Measurements from ENCODE around the gene SPNS3. TPM values are rescaled to one million over a fixed set of nuclear protein-coding genes. Genes with fewer than 3 reads are reported as not detected.

Gene SPNS3
- polyA plus RNA-seq, 1 donor from 2014 or later: 0.94 TPM

DNA sequence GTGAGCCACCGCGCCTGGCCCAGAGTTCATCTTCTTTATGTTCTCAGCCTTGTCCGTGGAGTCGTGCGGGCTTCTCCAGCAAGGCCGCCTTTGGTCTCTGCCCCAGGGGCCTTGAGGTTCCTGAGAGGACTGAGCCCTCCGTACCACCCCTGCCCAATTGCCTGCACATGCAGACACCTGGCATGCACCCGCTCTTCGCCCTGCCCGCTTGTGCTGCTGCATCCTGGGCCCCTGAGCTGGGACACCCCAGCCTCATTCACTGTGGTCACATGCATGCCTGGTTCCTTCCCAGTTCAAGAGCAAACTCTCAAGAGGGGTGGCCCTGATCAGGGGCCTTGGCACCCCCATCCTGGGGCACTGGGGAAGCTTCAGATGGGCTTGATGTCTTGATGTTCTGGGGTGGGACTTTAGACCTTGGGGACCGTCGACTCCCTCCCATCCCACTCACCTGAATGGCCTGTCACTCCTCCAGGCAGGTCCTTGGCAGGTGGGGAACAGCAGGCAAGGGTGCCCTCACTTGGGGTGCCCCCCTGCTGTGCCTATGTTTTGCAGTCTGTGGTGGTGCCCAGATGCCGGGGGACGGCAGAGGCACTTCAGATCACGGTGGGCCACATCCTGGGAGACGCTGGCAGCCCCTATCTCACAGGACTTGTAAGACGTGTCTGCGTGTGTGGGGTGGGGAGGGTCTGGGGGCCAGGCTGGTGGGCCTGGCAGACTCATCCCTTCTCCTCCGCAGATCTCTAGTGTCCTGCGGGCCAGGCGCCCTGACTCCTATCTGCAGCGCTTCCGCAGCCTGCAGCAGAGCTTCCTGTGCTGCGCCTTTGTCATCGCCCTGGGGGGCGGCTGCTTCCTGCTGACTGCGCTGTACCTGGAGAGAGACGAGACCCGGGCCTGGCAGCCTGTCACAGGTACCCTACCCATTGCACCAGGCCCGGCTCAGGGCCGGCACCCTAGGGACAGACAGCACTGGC, 52.2 kb downstream of the SPNS3 start:
- Mint-ChIP-seq H3K27ac (peak overlapping the region in 2 of 3 donors; percentile 40 to 46), H3K36me3 (peaks cover 1% of the 10 kb centered on the region), H3K4me3 (peak overlapping the region; percentile 50 to 86 (median 79)), H3K9me3 (no peaks in the 10 kb centered on the region), H3K27me3 (peaks cover 5% of the 10 kb centered on the region), H3K4me1 (peaks cover 11 to 18% (median 15%) of the 10 kb centered on the region in 3 donors)

DNA sequence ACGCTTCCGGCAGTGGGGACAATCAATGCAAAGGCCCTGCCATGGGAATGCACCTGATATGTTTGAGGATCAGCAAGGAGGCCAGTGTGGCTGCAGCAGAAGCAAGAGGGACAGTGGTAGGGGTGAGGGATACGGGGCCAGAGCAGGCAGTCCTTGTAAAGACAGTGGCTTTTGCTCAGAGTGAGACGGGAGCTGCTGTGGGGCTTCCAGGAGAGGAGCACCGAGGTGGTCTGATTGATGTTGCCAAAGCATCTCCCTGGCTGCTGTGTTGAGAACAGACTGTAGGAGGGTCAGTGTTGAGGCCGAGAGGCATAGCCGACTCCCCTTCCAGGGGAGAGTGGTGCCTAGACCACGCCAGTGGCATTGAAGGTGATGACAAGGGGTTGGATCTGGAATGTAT, 53.6 kb downstream of the SPNS3 start:
- Mint-ChIP-seq H3K27ac (no peak overlapping the region), H3K36me3 (no peaks in the 10 kb centered on the region), H3K27me3 (peaks cover 5% of the 10 kb centered on the region), H3K4me1 (peaks cover 13 to 19% (median 15%) of the 10 kb centered on the region in 3 donors), H3K4me3 (no peak overlapping the region), H3K9me3 (no peaks in the 10 kb centered on the region)

DNA sequence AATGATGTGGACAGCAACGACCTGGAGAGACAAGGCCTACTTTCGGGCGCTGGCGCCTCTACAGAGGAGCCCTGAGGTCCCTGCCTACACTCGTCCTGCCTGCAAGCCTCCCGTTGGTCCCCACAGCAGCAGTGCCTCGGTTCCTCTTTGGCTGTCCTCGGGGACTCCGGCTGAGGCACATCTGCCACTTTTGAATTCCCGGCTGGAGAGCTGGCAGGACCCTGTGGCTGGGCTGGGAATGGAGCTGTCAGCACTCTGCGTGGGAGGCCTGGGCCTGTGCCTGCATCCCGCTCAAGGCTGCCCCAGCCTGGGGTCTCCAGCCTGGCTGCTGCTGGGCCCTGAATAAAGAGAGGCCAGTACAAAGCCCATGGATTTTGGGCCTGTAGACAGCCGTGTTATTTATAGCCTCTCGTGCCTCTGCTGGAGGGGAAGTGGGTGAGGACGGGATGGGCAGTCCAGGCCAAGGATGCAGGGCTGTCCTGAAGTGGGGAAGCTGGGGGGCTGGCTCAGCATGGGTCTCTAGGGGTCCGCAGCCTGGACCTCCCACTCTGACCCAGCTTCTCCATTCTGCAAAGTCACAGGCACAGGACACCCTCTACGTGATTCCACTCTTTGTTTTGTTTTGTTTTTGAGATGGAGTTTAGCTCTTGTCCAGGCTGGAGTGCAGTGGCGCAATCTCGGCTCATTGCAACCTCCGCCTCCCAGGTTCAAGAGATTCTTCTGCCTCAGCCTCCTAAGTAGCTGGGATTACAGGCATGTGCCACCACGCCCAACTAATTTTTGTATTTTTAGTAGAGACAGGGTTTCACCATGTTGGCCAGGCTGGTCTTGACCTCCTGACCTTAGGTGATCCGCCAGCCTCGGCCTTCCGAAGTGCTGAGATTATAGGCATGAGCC, 54.3 kb downstream of the SPNS3 start:
- no peak overlapping the region for H3K27ac Mint-ChIP-seq
- peaks cover 21 to 27% (median 22%) of the 10 kb centered on the region in 3 donors for H3K4me1 Mint-ChIP-seq
- no peaks in the 10 kb centered on the region for H3K36me3 Mint-ChIP-seq
- peaks cover 5% of the 10 kb centered on the region for H3K27me3 Mint-ChIP-seq
- H3K9me3 Mint-ChIP-seq: no peaks in the 10 kb centered on the region
- peak overlapping the region in 1 of 4 donors; percentile 62 for H3K4me3 Mint-ChIP-seq

DNA sequence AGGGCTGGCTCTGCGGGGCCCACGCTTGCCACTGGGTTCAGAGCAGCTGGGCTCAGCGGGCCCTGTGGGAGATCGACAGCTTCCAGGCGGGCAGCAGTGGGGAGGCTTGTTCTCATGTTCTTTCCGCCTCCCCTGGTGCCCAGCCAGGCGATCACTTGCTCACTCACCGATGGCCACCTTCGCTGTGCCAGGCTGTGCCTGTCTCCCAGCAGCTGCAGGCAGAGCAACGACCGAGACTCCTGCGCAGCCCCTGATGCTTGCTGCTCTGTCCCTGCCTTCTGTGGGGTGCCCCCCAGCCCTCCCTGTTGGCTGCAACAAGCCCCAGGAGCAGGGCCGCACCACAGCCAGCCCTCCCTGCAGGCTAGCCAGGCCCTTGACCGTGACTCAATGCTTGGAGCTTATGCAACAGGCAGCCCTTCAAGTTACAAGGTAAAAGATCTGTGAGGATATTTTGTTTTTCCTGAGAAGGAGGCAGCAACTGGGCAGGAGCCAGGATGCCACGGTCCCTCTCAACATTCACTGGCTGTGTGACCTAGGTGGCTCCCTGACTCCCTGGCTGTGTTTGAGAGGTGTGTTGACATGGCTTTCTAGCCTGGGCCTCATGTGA, 55.4 kb downstream of the SPNS3 start:
- H3K4me3 Mint-ChIP-seq: no peak overlapping the region
- peaks cover 5% of the 10 kb centered on the region for H3K27me3 Mint-ChIP-seq
- no peak overlapping the region for H3K27ac Mint-ChIP-seq
- no peaks in the 10 kb centered on the region for H3K36me3 Mint-ChIP-seq
- H3K4me1 Mint-ChIP-seq: peaks cover 23 to 25% (median 23%) of the 10 kb centered on the region in 3 donors
- no peaks in the 10 kb centered on the region for H3K9me3 Mint-ChIP-seq

DNA sequence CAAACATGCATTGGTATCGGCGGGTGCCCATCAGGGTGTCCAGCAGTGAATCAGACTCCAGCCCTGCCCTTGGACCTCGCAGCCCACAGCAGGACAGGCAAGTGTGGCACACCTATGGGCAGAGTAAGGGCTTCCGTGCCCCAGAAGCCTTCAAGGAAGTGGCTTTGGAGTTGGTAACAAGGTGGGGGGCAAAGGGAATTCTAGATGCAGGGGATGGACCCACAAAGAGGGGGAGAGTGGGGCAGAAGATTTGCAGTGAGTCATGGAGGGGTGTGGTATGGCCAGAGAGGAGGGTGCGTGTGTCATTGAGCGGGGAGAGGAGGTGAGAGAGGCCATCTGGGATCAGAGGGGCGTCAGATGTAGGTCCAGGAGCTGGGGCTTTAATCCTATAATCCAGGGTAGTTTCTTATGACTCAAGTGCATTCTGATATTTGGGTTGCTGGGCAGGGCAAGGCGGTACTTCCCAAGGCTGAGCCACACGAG, 56.4 kb downstream of the SPNS3 start:
- Mint-ChIP-seq H3K27me3 (peaks cover 5% of the 10 kb centered on the region), H3K36me3 (no peaks in the 10 kb centered on the region), H3K9me3 (no peaks in the 10 kb centered on the region), H3K4me3 (peak overlapping the region in 1 of 4 donors; percentile 78), H3K4me1 (peaks cover 19 to 25% (median 19%) of the 10 kb centered on the region in 3 donors), H3K27ac (peak overlapping the region in 1 of 3 donors; percentile 31)

DNA sequence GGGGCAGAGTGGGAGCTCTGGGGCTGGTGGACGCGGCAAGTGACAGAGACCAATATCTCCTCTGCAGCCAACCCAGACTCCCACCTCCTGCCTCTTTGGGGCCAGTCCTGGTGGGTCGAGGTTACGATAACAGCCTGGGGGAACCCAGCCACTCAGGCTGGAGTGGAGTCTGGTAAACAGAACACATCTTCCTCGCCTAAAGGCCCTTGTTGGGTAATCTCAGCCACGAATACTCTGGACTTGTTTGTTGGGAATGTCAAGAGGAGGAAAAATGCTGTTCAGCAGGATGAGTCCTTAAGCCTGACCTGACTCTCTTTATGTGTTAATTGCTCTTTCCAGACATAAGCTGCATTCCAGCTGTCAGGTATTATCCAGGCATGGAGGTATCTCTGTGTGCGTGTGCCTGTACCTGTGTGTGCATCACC, 56.9 kb downstream of the SPNS3 start:
- Mint-ChIP-seq H3K36me3 (no peaks in the 10 kb centered on the region), H3K27ac (no peak overlapping the region), H3K9me3 (no peaks in the 10 kb centered on the region), H3K4me3 (peak overlapping the region in 1 of 4 donors; percentile 78), H3K4me1 (peaks cover 19 to 25% (median 19%) of the 10 kb centered on the region in 3 donors), H3K27me3 (peaks cover 5% of the 10 kb centered on the region)

DNA sequence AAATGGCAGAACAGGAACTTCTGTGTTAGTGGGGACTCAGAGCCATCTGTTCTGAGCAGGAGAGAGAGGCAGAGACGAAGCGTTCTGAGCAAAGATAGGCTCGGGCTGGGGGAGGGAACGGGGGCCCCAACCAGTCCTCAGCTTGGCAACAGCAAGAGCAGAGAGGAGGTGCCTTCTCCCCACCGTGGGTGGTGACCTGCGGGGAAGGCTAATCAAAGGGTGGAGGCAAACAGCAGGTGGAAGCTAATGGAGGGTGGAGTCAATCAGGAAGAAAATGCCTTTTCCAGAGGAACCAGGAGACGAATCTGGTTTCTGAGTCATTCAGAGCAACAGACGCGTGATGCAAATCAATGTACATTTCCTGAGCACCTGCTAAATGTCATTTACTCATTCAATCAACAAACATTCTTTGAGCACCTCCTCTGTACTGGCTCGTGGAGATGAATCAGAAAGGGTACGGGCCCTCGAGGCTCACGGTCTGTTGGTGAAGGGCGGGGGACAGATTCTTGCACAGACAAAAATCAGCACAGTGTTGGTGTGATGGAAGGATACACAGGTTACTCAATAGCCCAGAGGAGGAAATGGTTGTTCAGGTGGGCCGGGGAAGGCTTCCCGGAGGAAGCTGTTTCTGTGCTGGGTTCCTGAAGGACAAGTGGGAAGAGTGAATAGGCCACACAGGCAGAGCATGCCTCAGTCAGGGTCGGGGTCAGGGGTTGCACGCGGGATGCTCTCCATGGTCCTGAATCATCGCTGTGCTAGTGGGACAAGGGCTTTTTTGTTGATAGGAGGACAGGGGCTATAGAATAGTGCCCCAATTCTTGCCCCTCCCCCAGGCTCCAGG, 59.2 kb downstream of the SPNS3 start:
- H3K9me3 Mint-ChIP-seq: no peaks in the 10 kb centered on the region
- peak overlapping the region in 2 of 4 donors; percentile 46 to 67 for H3K4me3 Mint-ChIP-seq
- peak overlapping the region in 1 of 3 donors; percentile 60 for H3K27ac Mint-ChIP-seq
- H3K4me1 Mint-ChIP-seq: peaks cover 21 to 26% (median 24%) of the 10 kb centered on the region in 3 donors
- peaks cover 7% of the 10 kb centered on the region for H3K27me3 Mint-ChIP-seq
- peaks cover 2% of the 10 kb centered on the region for H3K36me3 Mint-ChIP-seq

DNA sequence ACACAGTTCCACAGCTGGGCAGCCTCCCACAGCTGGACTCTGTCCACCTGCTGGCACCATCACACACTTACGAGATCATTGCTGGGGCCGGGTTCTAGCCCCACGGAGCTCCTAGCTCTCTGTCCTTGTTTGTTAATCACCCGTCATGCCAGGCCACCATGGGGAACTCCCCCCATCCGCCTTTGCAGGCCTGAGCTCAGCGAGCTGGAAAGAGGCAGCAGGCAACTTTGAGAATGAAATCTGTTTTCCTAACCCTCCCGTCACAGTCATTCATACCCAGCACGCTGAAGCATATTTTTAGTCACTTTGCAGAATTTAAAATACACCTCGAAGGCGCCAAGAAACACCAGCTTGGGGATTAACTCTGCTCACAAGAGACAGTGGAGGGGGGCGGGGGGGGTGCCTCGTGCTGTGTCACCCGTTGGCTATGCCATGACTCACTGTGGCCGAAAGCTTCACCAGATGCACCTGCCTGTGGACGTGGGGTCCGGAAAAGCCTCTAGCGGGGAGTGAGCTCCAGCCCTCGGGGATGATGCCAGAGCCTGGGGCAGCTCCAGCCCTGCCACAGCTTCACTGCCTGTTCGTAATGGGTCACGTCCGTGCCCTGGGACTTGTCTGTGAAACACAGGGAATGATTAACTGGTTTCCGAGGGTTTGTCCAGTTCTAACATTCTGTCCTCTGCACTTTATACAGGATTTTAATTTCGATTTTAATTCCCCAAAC, 63.5 kb downstream of the SPNS3 start:
- Mint-ChIP-seq H3K9me3 (no peaks in the 10 kb centered on the region), H3K27ac (peak overlapping the region in 1 of 3 donors; percentile 21), H3K4me3 (peak overlapping the region; percentile 9 to 86 (median 52)), H3K4me1 (peaks cover 25 to 33% (median 29%) of the 10 kb centered on the region in 3 donors), H3K36me3 (peaks cover 2% of the 10 kb centered on the region), H3K27me3 (peaks cover 22% of the 10 kb centered on the region)

DNA sequence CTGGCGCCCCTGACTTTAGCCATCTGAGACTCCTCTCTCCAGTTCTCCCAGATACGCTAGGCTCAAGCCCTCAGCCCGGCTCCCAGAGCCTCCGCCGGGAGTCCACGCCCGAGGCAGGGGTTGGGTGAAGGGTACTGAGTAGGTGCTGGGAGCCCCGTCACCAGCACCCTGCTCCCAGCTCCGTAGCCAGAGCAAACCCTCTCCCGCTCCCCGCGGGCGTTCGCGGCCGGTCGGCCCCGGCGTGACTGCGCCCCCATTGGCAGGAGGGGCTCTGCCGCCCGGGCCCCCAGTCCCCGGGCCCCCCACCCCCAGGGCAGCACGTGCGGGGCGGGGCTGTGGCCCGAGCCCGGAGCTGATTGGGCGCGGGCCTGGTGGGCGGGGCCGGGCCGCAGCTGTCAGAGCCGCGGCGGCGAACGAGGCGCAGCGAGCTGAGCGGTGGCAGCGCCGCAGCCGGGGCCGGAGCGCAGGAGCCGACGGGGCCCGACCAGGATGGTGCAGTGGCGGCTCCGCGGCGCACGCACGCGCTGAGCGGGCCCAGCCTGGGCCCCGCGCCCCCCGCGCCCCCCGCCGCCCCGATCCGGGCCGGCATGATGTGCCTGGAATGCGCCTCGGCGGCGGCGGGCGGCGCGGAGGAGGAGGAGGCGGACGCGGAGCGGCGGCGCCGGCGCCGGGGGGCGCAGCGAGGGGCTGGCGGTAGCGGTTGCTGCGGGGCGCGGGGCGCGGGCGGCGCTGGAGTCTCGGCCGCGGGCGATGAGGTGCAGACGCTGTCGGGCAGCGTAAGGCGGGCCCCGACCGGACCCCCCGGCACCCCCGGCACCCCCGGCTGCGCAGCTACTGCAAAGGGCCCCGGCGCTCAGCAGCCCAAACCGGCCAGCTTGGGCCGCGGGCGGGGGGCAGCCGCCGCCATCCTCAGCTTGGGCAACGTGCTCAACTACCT, 65.0 kb downstream of the SPNS3 start, which contains the start of gene SPNS2:
SPNS2 (plus strand) TSS at position 421 of the 937 bp plus-strand sequence; CDS start at position 588, 167 bp downstream.
- Mint-ChIP-seq H3K36me3 (peaks cover 2% of the 10 kb centered on the region), H3K27ac (no peak within 1 kb of the TSS), H3K9me3 (no peaks in the 10 kb centered on the region), H3K4me1 (peaks cover 15 to 22% (median 19%) of the 10 kb centered on the region in 3 donors), H3K27me3 (peaks cover 36% of the 10 kb centered on the region), H3K4me3 (peak within 1 kb of the TSS; percentile 64 to 89 (median 81))

DNA sequence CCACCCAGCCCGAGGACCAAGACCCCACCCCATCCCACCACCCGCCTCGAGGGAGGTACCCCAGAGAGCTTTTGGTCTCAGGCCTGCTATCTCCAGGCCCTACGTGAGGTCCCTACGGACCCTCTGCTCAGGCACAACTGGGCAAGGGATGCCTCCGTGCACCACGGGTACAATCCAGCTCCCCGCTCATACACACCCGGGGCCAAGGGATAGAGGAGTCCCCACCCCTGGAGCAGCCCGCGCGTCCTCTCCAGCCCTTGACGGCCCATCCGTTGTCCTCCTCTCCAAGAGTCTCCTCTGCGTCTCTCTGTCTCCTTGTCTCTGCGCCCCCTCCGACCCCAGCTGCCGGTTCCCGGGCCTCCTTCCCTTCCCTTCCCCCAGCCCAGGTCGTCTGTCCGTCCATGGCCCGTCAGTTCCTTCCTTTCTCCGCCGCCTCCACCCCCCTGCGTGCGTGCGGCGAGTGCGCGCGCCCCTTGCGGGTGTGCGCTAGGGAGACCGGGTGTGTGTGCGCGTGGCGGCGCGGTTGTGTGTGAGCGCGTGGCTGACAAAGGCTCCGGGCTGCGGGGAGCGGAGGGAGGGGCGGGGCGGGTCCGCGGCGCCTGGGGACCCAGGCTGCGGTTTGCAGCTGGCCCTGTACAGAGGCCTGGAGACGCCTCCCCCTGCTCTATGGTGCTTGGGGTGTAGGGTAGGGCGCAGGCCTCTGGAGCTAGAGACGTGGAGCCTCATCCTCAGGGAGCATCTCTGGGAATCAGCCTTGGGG, 65.9 kb downstream of the SPNS3 start:
- Mint-ChIP-seq H3K36me3 (peaks cover 2% of the 10 kb centered on the region), H3K4me3 (peak overlapping the region; percentile 64 to 89 (median 76)), H3K4me1 (peaks cover 15 to 22% (median 19%) of the 10 kb centered on the region in 3 donors), H3K27ac (no peak overlapping the region), H3K9me3 (no peaks in the 10 kb centered on the region), H3K27me3 (peaks cover 37% of the 10 kb centered on the region)

DNA sequence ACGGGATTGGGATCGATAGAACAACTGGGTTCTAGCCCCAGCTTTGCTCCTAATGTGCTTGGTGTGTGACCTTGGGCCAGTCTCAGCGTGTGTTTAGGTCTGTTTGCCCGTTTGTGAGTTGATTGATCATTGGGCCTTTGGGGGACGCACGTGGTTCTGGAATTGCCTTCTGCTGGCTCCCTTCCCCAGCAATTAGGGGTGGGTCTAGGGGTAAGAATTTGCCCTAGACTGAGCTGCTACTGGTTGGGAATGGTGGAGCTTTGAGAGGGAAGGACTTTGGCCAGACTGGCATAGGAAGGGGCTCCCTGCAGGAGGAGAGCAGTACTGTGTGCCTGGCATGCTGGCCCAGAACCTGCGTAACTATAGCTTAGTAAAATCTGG, 66.4 kb downstream of the SPNS3 start:
- peaks cover 2% of the 10 kb centered on the region for H3K36me3 Mint-ChIP-seq
- no peaks in the 10 kb centered on the region for H3K9me3 Mint-ChIP-seq
- peaks cover 42% of the 10 kb centered on the region for H3K27me3 Mint-ChIP-seq
- no peak overlapping the region for H3K27ac Mint-ChIP-seq
- H3K4me3 Mint-ChIP-seq: peak overlapping the region; percentile 64 to 89 (median 76)
- peaks cover 15 to 22% (median 19%) of the 10 kb centered on the region in 3 donors for H3K4me1 Mint-ChIP-seq
